SU-DHL-6 (cell line): ENCODE data around the gene DHX9.

Experiments
- H2AFZ ChIP-seq: fragments of 200-600 bp; sonication (generic); 2 replicates; pipeline ENCODE4 v1.6.1; 2014; ENCODE audit warnings: low read depth, mild to moderate bottlenecking, moderate library complexity, mixed read lengths, antibody characterized with exemption, low read length; ENCODE audit not compliant: severe bottlenecking
- H3F3A ChIP-seq: fragments of 200-600 bp; shearing (Covaris generic); 2 replicates; pipeline ENCODE4 v1.6.0; 2016; ENCODE audit warnings: antibody characterized with exemption, mild to moderate bottlenecking; ENCODE audit not compliant: insufficient read depth
- H3K27ac ChIP-seq: fragments of 200-600 bp; sonication (generic); 2 replicates; pipeline ENCODE4 v1.5.1; 2016; ENCODE audit warnings: low read depth, mild to moderate bottlenecking, low read length, moderate library complexity, mixed read lengths
- H3K27me3 ChIP-seq: fragments of 200-600 bp; sonication (generic), shearing (Covaris generic); 2 replicates; pipeline ENCODE4 v1.6.0; 2014; ENCODE audit warnings: mild to moderate bottlenecking, low read length
- H3K36me3 ChIP-seq: fragments of 200-600 bp; sonication (generic); 2 replicates; pipeline ENCODE4 v1.6.1; 2014; ENCODE audit warnings: mild to moderate bottlenecking, low read length, mixed read lengths
- H3K4me2 ChIP-seq: fragments of 300-600, 200-600 bp; shearing (Covaris generic), sonication (generic); 2 replicates; pipeline ENCODE4 v1.6.0; 2014; ENCODE audit warnings: low read length, low read depth, mild to moderate bottlenecking; ENCODE audit not compliant: poor library complexity, severe bottlenecking
- H3K4me3 ChIP-seq: fragments of 200-600 bp; sonication (generic); 2 replicates; pipeline ENCODE4 v1.5.1; 2014; ENCODE audit warnings: antibody characterized with exemption, low read length, mild to moderate bottlenecking, mixed read lengths; ENCODE audit not compliant: insufficient read depth, poor library complexity, severe bottlenecking
- H3K79me2 ChIP-seq: fragments of 200-600 bp; sonication (generic); 2 replicates; pipeline ENCODE4 v1.6.1; 2014; ENCODE audit warnings: mild to moderate bottlenecking, low read length, moderate library complexity; ENCODE audit not compliant: insufficient read depth
- H3K9ac ChIP-seq: fragments of 200-600 bp; sonication (generic); 2 replicates; pipeline ENCODE4 v1.7.0; 2014; ENCODE audit warnings: mild to moderate bottlenecking, low read length
- H3K9me2 ChIP-seq: fragments of 200-600 bp; sonication (generic); replicated peaks from 2 replicates; pipeline ENCODE4 v1.6.1; 2014; ENCODE audit warnings: low read length; ENCODE audit not compliant: insufficient read depth
- H3K9me3 ChIP-seq: fragments of 200-600 bp; sonication (generic); 2 replicates; pipeline ENCODE4 v1.6.1; 2014; ENCODE audit warnings: low read length, mixed read lengths; ENCODE audit not compliant: insufficient read depth
- H4K20me1 ChIP-seq: fragments of 200-600 bp; sonication (generic); 2 replicates; pipeline ENCODE4 v1.6.1; 2014; ENCODE audit warnings: low read depth, mild to moderate bottlenecking, antibody characterized with exemption, low read length, moderate library complexity, mixed read lengths
- EZH2phosphoT487 ChIP-seq: fragments of 200-600 bp; sonication (generic), shearing (Covaris generic); conservative IDR thresholded peaks from 2 replicates; pipeline ENCODE4 v1.6.1; 2018; ENCODE audit warnings: mild to moderate bottlenecking, antibody characterized with exemption, low read length, moderate library complexity, mixed read lengths
- TF ChIP-seq, protein P1 (sequence below): fragments of 200-600 bp; sonication (generic); IDR thresholded peaks from one replicate; pipeline ENCODE4 v1.5.1; 2017; ENCODE audit warnings: antibody characterized with exemption, mild to moderate bottlenecking, low read length, moderate library complexity; ENCODE audit not compliant: insufficient read depth, poor library complexity, severe bottlenecking

The DHX9 gene

GRCh38 chr1:182839209-182840066 lies at the start of gene DHX9:
TSS of gene DHX9 (plus strand) at chr1:182839347. CDS start at chr1:182842567, 3,220 bp downstream.
- H3K9me2 ChIP-seq: no peaks in the 10 kb centered on the region
- peaks cover 50% of the 10 kb centered on the region for H3K79me2 ChIP-seq
- H2AFZ ChIP-seq: peak within 1 kb of the TSS; percentile 83
- no peak for TF ChIP-seq EZH2phosphoT487
- TF ChIP-seq, protein P1, sequence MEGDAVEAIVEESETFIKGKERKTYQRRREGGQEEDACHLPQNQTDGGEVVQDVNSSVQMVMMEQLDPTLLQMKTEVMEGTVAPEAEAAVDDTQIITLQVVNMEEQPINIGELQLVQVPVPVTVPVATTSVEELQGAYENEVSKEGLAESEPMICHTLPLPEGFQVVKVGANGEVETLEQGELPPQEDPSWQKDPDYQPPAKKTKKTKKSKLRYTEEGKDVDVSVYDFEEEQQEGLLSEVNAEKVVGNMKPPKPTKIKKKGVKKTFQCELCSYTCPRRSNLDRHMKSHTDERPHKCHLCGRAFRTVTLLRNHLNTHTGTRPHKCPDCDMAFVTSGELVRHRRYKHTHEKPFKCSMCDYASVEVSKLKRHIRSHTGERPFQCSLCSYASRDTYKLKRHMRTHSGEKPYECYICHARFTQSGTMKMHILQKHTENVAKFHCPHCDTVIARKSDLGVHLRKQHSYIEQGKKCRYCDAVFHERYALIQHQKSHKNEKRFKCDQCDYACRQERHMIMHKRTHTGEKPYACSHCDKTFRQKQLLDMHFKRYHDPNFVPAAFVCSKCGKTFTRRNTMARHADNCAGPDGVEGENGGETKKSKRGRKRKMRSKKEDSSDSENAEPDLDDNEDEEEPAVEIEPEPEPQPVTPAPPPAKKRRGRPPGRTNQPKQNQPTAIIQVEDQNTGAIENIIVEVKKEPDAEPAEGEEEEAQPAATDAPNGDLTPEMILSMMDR: no peak
- H3K27ac ChIP-seq: peak within 1 kb of the TSS; percentile 88
- peak within 1 kb of the TSS; percentile 86 for H3K4me2 ChIP-seq
- peak within 1 kb of the TSS; percentile 87 for H3K9ac ChIP-seq
- peaks cover 38% of the 10 kb centered on the region for H4K20me1 ChIP-seq
- peaks cover 9% of the 10 kb centered on the region for H3F3A ChIP-seq
- H3K9me3 ChIP-seq: no peaks in the 10 kb centered on the region
- peak within 1 kb of the TSS; percentile 79 for H3K4me3 ChIP-seq
- peaks cover 35% of the 10 kb centered on the region for H3K36me3 ChIP-seq
- no peaks in the 10 kb centered on the region for H3K27me3 ChIP-seq

DNA sequence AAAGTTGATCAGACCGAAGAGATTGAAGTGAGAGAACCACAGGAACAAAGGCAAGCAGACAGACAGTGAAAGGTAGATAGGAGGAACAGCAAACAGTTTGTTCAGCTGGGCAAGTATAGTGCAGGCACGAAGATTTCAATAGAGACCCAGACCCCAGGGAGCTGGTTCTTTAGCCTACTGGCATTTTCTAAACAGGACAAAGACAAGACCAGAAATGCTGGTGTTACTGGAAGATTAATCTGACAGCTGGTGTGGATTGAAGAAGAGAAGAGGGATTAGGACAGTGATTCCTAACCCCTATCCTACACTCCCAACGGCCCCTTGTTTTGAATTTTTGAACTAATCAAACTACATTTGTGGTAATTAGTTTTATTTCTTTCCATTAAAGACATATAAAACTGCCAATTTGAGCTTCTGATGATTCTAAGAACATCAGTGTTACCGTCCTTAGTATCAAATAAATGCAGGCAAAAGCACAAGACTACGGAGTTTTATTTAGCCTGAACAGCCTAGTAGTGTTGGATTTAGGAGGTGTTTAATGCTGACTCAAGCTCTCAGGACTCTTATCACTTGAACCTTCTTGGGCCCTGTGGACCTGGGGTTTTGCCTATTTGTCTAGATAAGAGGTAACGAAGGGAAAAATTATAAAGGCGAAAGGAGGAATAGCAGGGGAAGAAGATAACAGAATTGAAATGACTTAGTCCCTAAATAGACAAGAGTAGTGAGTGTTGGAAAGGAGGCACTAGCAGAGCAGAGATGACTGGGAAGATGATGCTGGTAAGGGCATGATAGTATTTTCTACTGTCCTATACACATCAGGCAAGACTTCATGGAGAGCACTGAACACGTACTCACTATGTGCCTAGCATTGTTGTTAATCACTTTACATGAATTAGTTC lies 47.6 kb upstream of the DHX9 start:
- H3K79me2 ChIP-seq: no peaks in the 10 kb centered on the region
- H2AFZ ChIP-seq: no peak overlapping the region
- no peaks in the 10 kb centered on the region for H4K20me1 ChIP-seq
- no peaks in the 10 kb centered on the region for H3K27me3 ChIP-seq
- H3K4me2 ChIP-seq: no peak overlapping the region
- no peak overlapping the region for H3K27ac ChIP-seq
- H3K9me3 ChIP-seq: no peaks in the 10 kb centered on the region
- no peak overlapping the region for H3K9ac ChIP-seq
- TF ChIP-seq, protein P1: no peak
- no peak for TF ChIP-seq EZH2phosphoT487
- no peaks in the 10 kb centered on the region for H3K36me3 ChIP-seq
- peaks cover 11% of the 10 kb centered on the region; the same call in 1 of the 2 replicates for H3F3A ChIP-seq
- no peaks in the 10 kb centered on the region for H3K9me2 ChIP-seq
- H3K4me3 ChIP-seq: no peak overlapping the region

GRCh38 chr1:182794091-182794490 lies 45.1 kb upstream of the DHX9 start:
- Histone ChIP-seq H3K9ac (no peak overlapping the region), H3K27me3 (no peaks in the 10 kb centered on the region), H3K36me3 (no peaks in the 10 kb centered on the region), H3K27ac (no peak overlapping the region), H3K4me2 (no peak overlapping the region), H4K20me1 (no peaks in the 10 kb centered on the region), H3K9me2 (no peaks in the 10 kb centered on the region), H2AFZ (no peak overlapping the region), H3K79me2 (no peaks in the 10 kb centered on the region), H3F3A (0 out of 2 replicates have a peak, but pooled peaks cover under 1% of the 10 kb centered on the region), H3K9me3 (no peaks in the 10 kb centered on the region), H3K4me3 (no peak overlapping the region)
- TF ChIP-seq, protein P1: no peak
- no peak for TF ChIP-seq EZH2phosphoT487
